NCI-H748 treated with DMSO at 0.1 percent for 48 hours (cell line): Measurements from ENCODE around the gene POLR3B.

ENCODE experiments used
- DNase-seq: peaks from one replicate; lab custom pipeline; 2025; lab: John Stamatoyannopoulos, UW

POLR3B gene

GRCh38 chr12:106551410-106551809 lies 193.9 kb downstream of the POLR3B start:
- DNase-seq: no peak

- DNase-seq: no peak
These were observed 194.7 kb downstream of the POLR3B start for GRCh38 chr12:106552228-106552627.
